Left lung (tissue), 10 donors: Measurements from ENCODE around the gene HOXC9. TPM values are rescaled to one million over a fixed set of nuclear protein-coding genes. Genes with fewer than 3 reads are reported as not detected.
A peak's percentile ranks its signal among the peaks of the same experiment; 100 is the strongest.

Experiments
- ATAC-seq: fragments of 200-7000 bp; cut with Tn5 transposase; one replicate; pipeline ENCODE4 v1.9.1; 2020; ENCODE audit warnings: moderate library complexity
- DNase-seq, 4 donors: peaks; one replicate each; pipeline ENCODE4 v3.0.0-alpha.2; 2013 to 2020
- H3K27ac ChIP-seq, 2 donors: fragments of 200-600 bp; sonication (generic) in 1 of 2; one replicate each; pipeline versions ENCODE4 v1.5.0 to v1.8.0; 2020 to 2021
- H3K27me3 ChIP-seq, 2 donors: fragments of 200-600 bp; sonication (generic) in 1 of 2; one replicate each; pipeline versions ENCODE4 v1.5.0 to v1.8.0; 2020 to 2021
- H3K36me3 ChIP-seq, 2 donors: fragments of 200-600 bp; sonication (generic) in 1 of 2; one replicate each; pipeline versions ENCODE4 v1.5.0 to v1.8.0; 2020 to 2021
- H3K4me1 ChIP-seq, 2 donors: fragments of 200-600 bp; one replicate each; pipeline ENCODE4 v1.8.0; 2021
- H3K4me3 ChIP-seq, 2 donors: fragments of 200-600 bp; sonication (generic) in 1 of 2; one replicate each; pipeline versions ENCODE4 v1.5.0 to v1.8.0; 2020 to 2021; ENCODE audit warnings: mild to moderate bottlenecking in 1 of 2
- H3K9me3 ChIP-seq, 2 donors: fragments of 200-600 bp; sonication (generic) in 1 of 2; one replicate each; pipeline versions ENCODE4 v1.5.0 to v1.8.0; 2020 to 2021
- CTCF ChIP-seq, 2 donors: fragments of 200-600 bp; sonication (generic) in 1 of 2; IDR thresholded peaks; one replicate each; pipeline versions ENCODE4 v1.5.0 to v1.8.0; 2021; ENCODE audit warnings: antibody characterized with exemption in 2 of 2
- intact Hi-C, 2 donors: fragments of 100-400 bp; cut with DNase I; formaldehyde crosslinking; loops; one replicate each; pipeline versions ENCODE4 v1.11.2 to v1.14.2; 2022
- polyA plus RNA-seq, 6 donors: library from polyadenylated mRNA; unstranded; fragments of 120-200 nt; gene quantifications; one replicate each; pipeline ENCODE4 v1.2.1, GENCODE V29; 2013; ENCODE audit not compliant: insufficient read length in 6 of 6
- total RNA-seq, 2 donors: library from RNA; stranded (reverse); fragmentation: NEBNext Ultra II Directional; extraction: Animal tissue kit (Norgen Biotek cat#: 25700); gene quantifications; one replicate each; pipeline ENCODE4 v1.2.1, GENCODE V29; 2021
- donor health status: DM: no; HTN: yes; CAD: no.
- donor health status: DM: no; HTN: no; CAD: no.

Gene HOXC9
- total and polyA plus RNA-seq, 8 donors, result 0.30 to 0.91 (median 0.58) TPM; not detected in 1

- H3K4me3 ChIP-seq, result no peak overlapping the region
- no peaks in the 10 kb centered on the region for H3K36me3 ChIP-seq
- no peak for TF ChIP-seq CTCF (IDR thresholded peaks at IDR 0.05)
- H3K4me1 ChIP-seq, result peaks cover 17 to 33% of the 10 kb centered on the region in 2 donors
- DNase-seq, result peak in 1 of 4 donors; percentile 81
- no peak for ATAC-seq
- H3K9me3 ChIP-seq, result no peaks in the 10 kb centered on the region
- H3K27me3 ChIP-seq, result peaks cover 99 to 100% of the 10 kb centered on the region in 2 donors
- no peak overlapping the region for H3K27ac ChIP-seq
- intact Hi-C loops, result no loop called here
Measured at GRCh38 chr12:53997204-53998109, 2.5 kb upstream of the HOXC9 start.

- Histone ChIP-seq H3K9me3 (no peaks in the 10 kb centered on the region), H3K27ac (no peak overlapping the region), H3K4me3 (no peak overlapping the region), H3K27me3 (peaks cover 99 to 100% of the 10 kb centered on the region in 2 donors), H3K4me1 (peaks cover 17 to 33% of the 10 kb centered on the region in 2 donors), H3K36me3 (no peaks in the 10 kb centered on the region)
- peak in 1 of 4 donors; percentile 34 for DNase-seq
- no peak for ATAC-seq
- intact Hi-C loops, result no loop called here
- no peak for TF ChIP-seq CTCF (IDR thresholded peaks at IDR 0.05)
Measured at GRCh38 chr12:53998110-53998899, 1.7 kb upstream of the HOXC9 start.

GRCh38 chr12:53998900-53999236 lies 1.1 kb upstream of the HOXC9 start:
- Histone ChIP-seq H3K9me3 (no peaks in the 10 kb centered on the region), H3K27me3 (peaks cover 99 to 100% of the 10 kb centered on the region in 2 donors), H3K27ac (no peak overlapping the region), H3K36me3 (no peaks in the 10 kb centered on the region), H3K4me1 (peaks cover 17 to 33% of the 10 kb centered on the region in 2 donors), H3K4me3 (no peak overlapping the region)
- intact Hi-C loops, result no loop called here
- DNase-seq, result no peak
- TF ChIP-seq CTCF (IDR thresholded peaks at IDR 0.05), result no peak
- no peak for ATAC-seq

GRCh38 chr12:53999559-54000115 lies 324 bp upstream of the HOXC9 start:
- no peak for TF ChIP-seq CTCF (IDR thresholded peaks at IDR 0.05)
- intact Hi-C loops, result loop anchor here in 1 of 2 donors (10.0 kb wide), 1 partner anchor 195 kb away; no protein-coding TSS in a partner anchor
- no peak for ATAC-seq
- Histone ChIP-seq H3K9me3 (no peaks in the 10 kb centered on the region), H3K27ac (no peak overlapping the region), H3K36me3 (no peaks in the 10 kb centered on the region), H3K4me3 (peak overlapping the region in 1 of 2 donors; percentile 17), H3K4me1 (peaks cover 15 to 26% of the 10 kb centered on the region in 2 donors), H3K27me3 (peaks cover 99 to 100% of the 10 kb centered on the region in 2 donors)
- DNase-seq, result peak in 1 of 4 donors; percentile 51
